T-helper 22 cell (primary cell): ENCODE measurements around the gene SCFD1.

ENCODE experiments used
- DNase-seq: peaks from one replicate; pipeline ENCODE4 v3.0.0-alpha.2; 2020; ENCODE audit warnings: low read depth

SCFD1 gene

GRCh38 chr14:30757082-30757481 lies 135.0 kb downstream of the SCFD1 start:
- DNase-seq, result no peak

GRCh38 chr14:30759172-30760125 lies 137.3 kb downstream of the SCFD1 start:
- DNase-seq, result no peak

GRCh38 chr14:30763891-30764290 lies 141.8 kb downstream of the SCFD1 start:
- no peak for DNase-seq

GRCh38 chr14:30767624-30768023 lies 145.5 kb downstream of the SCFD1 start:
- DNase-seq, result no peak

GRCh38 chr14:30768791-30769190 lies 146.7 kb downstream of the SCFD1 start:
- DNase-seq, result no peak

- DNase-seq, result no peak
Observed at GRCh38 chr14:30770376-30770775, 148.3 kb downstream of the SCFD1 start.

- no peak for DNase-seq
Observed at GRCh38 chr14:30771595-30771994, 149.5 kb downstream of the SCFD1 start.

GRCh38 chr14:30779210-30779609 lies 157.1 kb downstream of the SCFD1 start:
- no peak for DNase-seq
